ENCODE measurements around the gene CGNL1. TPM values are rescaled to one million over a fixed set of nuclear protein-coding genes. Genes with fewer than 3 reads are reported as not detected.
A peak's percentile ranks its signal among the peaks of the same experiment; 100 is the strongest.

CGNL1 gene
- total and polyA plus RNA-seq, 8 donors = 0.29 to 36.2 (median 19.5) TPM

- Histone ChIP-seq H3K9me3 (no peaks in the 10 kb centered on the region), H3K27ac (no peak overlapping the region), H3K36me3 (no peaks in the 10 kb centered on the region), H3K4me1 (peaks cover 4 to 22% (median 15%) of the 10 kb centered on the region in 4 donors), H3K27me3 (peaks cover 0 to 10% (median 0%) of the 10 kb centered on the region in 3 donors), H3K4me3 (no peak overlapping the region)
- no peak for DNase-seq
- intact Hi-C loops (cut with DNase I; ENCODE audit: low total_unique reads) = no loop called here
- 92 to 97% (median 96%) methylated on average over 5 of the region's 5 CpGs for WGBS, 5 donors
- no peak for TF ChIP-seq EP300 (IDR thresholded peaks at IDR 0.05)
- TF ChIP-seq, protein P1, sequence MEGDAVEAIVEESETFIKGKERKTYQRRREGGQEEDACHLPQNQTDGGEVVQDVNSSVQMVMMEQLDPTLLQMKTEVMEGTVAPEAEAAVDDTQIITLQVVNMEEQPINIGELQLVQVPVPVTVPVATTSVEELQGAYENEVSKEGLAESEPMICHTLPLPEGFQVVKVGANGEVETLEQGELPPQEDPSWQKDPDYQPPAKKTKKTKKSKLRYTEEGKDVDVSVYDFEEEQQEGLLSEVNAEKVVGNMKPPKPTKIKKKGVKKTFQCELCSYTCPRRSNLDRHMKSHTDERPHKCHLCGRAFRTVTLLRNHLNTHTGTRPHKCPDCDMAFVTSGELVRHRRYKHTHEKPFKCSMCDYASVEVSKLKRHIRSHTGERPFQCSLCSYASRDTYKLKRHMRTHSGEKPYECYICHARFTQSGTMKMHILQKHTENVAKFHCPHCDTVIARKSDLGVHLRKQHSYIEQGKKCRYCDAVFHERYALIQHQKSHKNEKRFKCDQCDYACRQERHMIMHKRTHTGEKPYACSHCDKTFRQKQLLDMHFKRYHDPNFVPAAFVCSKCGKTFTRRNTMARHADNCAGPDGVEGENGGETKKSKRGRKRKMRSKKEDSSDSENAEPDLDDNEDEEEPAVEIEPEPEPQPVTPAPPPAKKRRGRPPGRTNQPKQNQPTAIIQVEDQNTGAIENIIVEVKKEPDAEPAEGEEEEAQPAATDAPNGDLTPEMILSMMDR (IDR thresholded peaks at IDR 0.05) = no peak
- TF ChIP-seq POLR2A (IDR thresholded peaks at IDR 0.05) = no peak
Observed at GRCh38 chr15:57339321-57339720, 37.0 kb upstream of the CGNL1 start.

GRCh38 chr15:57340682-57341259, 35.5 kb upstream of the CGNL1 start:
- H3K36me3 ChIP-seq = no peaks in the 10 kb centered on the region
- 1 to 4% (median 2%) methylated on average over 5 of the region's 5 CpGs for WGBS, 5 donors
- TF ChIP-seq, protein P1 (IDR thresholded peaks at IDR 0.05) = peak in 5 of 7 experiments; percentile 65 to 87 (median 82)
- TF ChIP-seq POLR2AphosphoS5 (IDR thresholded peaks at IDR 0.05) (no peak), POLR2A (IDR thresholded peaks at IDR 0.05) (no peak), EP300 (IDR thresholded peaks at IDR 0.05) (no peak)
- H3K27ac ChIP-seq = no peak overlapping the region
- peaks cover 0 to 17% (median 13%) of the 10 kb centered on the region in 4 donors for H3K4me1 ChIP-seq
- H3K4me3 ChIP-seq = no peak overlapping the region
- no peaks in the 10 kb centered on the region for H3K27me3 ChIP-seq
- intact Hi-C loops (cut with DNase I; ENCODE audit: low total_unique reads) = loop anchor here (5.0 kb wide), 1 partner anchor 182 kb away; no protein-coding TSS in a partner anchor
- peak; percentile 58 to 88 for DNase-seq
- H3K9me3 ChIP-seq = no peaks in the 10 kb centered on the region

GRCh38 chr15:57343048-57343447, 33.3 kb upstream of the CGNL1 start:
- peaks cover 0 to 4% (median 0%) of the 10 kb centered on the region in 4 donors for H3K9me3 ChIP-seq
- no peak overlapping the region for H3K4me3 ChIP-seq
- H3K27me3 ChIP-seq = no peaks in the 10 kb centered on the region
- intact Hi-C loops (cut with DNase I; ENCODE audit: low total_unique reads) = loop anchor here (5.0 kb wide), 1 partner anchor 179 kb away; no protein-coding TSS in a partner anchor
- H3K4me1 ChIP-seq = peaks cover 0 to 17% (median 10%) of the 10 kb centered on the region in 4 donors
- 83 to 90% (median 85%) methylated on average over 7 of the region's 7 CpGs for WGBS, 5 donors
- TF ChIP-seq, protein P1 (IDR thresholded peaks at IDR 0.05) = no peak
- no peak for TF ChIP-seq POLR2A (IDR thresholded peaks at IDR 0.05)
- no peak for TF ChIP-seq EP300 (IDR thresholded peaks at IDR 0.05)
- no peak for TF ChIP-seq POLR2AphosphoS5 (IDR thresholded peaks at IDR 0.05)
- no peaks in the 10 kb centered on the region for H3K36me3 ChIP-seq
- peak overlapping the region in 1 of 5 donors; percentile 32 for H3K27ac ChIP-seq
- no peak for DNase-seq

DNA sequence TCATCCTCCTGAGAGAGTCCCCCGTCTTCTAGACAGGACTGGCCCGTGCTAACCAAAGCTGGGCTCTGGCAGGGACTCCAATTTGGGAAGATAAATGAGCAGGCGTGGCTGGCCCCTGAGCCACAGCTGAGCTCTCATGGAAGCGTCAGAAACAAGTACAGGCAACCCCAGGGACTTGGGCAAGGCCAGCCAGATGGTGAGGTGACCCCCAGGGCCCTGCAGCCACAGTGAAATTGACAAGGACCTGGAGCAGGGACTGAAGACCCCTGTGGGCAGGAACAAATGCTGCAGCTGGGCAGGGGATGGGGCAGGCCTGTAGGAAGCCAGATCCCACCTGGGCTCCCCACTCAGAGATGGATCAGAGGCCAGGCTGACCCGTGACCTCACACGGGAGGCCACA, 32.8 kb upstream of the CGNL1 start:
- H3K9me3 ChIP-seq = peaks cover 0 to 4% (median 0%) of the 10 kb centered on the region in 4 donors
- no peaks in the 10 kb centered on the region for H3K27me3 ChIP-seq
- no peak for TF ChIP-seq POLR2A (IDR thresholded peaks at IDR 0.05)
- TF ChIP-seq, protein P1 (IDR thresholded peaks at IDR 0.05) = no peak
- TF ChIP-seq POLR2AphosphoS5 (IDR thresholded peaks at IDR 0.05) = no peak
- no peak for TF ChIP-seq EP300 (IDR thresholded peaks at IDR 0.05)
- peak overlapping the region in 2 of 5 donors; percentile 14 to 32 for H3K27ac ChIP-seq
- 38 to 65% (median 58%) methylated on average over 6 of the region's 6 CpGs for WGBS, 5 donors
- intact Hi-C loops (cut with DNase I; ENCODE audit: low total_unique reads) = loop anchor here (5.0 kb wide), 1 partner anchor 179 kb away; no protein-coding TSS in a partner anchor
- H3K36me3 ChIP-seq = no peaks in the 10 kb centered on the region
- H3K4me3 ChIP-seq = no peak overlapping the region
- no peak for DNase-seq
- H3K4me1 ChIP-seq = peaks cover 0 to 17% (median 8%) of the 10 kb centered on the region in 4 donors
